ENCODE data around the gene UQCRHL. TPM values are rescaled to one million over a fixed set of nuclear protein-coding genes. Genes with fewer than 3 reads are reported as not detected.
"Not testable (repeated sequence)": the region's sequence is repeated elsewhere in the genome, so short reads cannot be mapped to it uniquely, and the experiment has no call there.

UQCRHL gene
- total RNA-seq, 1 donor from 2014 or later, result 6.2 TPM

DNA sequence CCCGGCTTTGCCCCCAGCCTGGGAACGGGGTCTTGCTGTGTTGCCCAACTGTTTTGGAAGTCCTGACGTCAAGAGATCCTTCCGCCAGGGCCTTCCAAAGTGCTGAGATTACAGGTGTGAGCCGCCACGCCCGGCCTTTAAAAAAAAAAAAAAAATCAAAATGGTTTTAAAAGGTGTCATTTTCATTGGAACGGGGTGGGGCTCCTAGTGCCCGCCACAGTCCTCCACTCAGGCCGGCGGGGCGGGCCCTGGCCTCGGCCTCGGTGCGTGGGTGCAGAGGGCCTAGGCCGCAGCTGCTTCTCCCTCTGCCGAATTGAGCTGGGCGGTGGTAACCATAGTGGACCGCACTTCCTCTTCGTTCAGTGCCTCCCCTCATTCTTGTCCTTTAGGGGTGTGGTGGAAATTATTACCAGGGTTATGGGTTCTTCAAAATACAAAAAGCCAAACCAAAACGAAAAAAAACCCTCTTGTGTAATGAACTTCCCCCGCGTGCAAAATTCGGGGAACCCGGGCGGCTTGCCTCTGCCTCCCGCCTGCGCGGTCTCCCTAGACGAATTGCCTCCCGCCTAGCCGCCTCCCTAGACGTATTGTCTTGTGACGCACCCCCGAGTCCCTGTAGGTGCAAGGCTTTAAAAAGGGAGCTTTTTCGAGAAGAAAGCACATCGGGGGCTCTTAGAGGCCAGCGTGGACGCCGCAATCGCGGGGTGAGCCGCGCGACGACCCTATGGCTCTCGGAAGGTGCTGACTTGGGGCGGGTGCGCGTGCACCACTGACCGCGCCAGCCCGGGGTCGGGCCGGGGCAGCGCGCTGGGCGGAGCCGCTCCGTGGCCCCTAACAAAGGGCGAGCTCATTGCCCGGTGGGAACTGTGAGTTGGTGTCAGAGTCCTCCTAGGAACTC, 29.6 kb upstream of the UQCRHL start:
- peak; percentile 85 for DNase-seq (ENCODE audit: missing footprints)
- ATAC-seq, result no peak
- intact Hi-C loops (cut with DNase I), result no loop called here

- DNase-seq (ENCODE audit: missing footprints); ATAC-seq; intact Hi-C loops (cut with DNase I): not testable (repeated sequence)
Observed at GRCh38 chr1:15836511-15836771, 29.0 kb upstream of the UQCRHL start.

DNA sequence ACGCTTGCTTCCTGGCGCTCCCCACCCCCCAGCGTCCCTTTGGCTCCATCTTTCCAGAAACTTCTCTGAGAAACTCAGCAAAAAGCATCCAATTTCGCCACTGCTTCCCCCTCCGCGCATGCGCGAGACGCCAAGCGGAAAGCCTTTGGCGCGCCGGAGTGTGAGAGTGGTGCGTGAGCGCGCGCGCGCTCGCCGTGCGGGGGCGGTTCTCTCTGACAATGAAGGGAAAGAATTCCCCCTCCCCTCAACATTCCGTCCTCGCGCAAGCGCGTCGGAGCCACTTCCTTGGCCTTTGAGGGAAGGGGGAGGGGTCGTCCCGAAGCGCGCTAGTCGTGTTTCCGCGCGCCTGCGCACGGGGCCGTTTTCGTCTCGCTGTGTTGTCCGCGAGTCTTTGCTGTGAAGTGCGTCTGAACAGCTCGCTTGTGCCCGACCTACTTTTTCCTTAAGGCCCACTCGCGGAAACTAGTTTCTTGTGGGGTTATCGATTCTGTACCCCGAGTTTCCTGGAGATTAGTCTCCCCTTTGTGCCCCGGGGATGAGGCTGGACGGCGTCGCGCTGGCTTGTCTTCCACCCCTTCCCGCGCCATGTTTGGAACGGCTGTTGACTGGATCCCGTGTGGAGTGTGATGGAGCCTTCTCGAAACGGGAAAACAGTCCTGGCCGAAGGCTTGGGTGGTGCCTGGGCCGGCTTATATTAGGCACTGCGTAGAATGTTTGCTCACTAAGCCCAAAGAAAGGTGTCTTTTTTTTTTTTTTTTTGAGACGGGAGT, 28.5 kb upstream of the UQCRHL start:
- intact Hi-C loops (cut with DNase I), result loop anchor here (1.0 kb wide), 1 partner anchor 11 kb away; the partner anchor contains the start of gene SPEN
- DNase-seq (ENCODE audit: missing footprints) (peak; percentile 100), ATAC-seq (peak; percentile 91)

DNA sequence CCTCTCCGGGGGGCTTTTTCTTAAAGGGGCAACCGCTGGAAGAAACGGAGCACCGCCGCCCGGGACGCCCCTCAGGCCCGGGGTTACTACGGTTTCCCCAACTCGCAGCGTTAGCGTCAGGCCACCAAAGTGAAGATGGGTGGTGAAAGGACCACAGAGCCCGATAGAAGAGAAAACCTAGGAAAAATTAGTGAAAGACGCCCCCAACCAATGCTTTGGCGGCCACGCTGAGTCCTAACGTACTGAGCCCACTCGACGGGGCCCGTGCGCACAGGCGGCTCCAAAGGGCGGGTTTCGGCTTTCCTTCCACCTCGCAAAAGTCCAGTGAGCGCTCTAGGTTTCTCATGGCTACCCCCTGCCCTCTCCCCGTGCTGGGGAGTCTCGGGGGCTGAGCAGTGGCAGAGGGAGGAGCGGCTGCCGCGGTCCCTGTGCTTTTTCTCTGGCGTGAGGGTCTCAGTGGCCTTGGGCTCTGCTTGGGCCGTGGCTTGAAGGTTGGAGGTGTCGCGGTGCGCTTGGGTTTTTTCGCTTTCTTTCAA, 27.8 kb upstream of the UQCRHL start:
- DNase-seq (ENCODE audit: missing footprints), result peak; percentile 70
- intact Hi-C loops (cut with DNase I), result loop anchor here (1.0 kb wide), 1 partner anchor 12 kb away; the partner anchor contains the start of gene SPEN
- peak; percentile 20 for ATAC-seq

DNA sequence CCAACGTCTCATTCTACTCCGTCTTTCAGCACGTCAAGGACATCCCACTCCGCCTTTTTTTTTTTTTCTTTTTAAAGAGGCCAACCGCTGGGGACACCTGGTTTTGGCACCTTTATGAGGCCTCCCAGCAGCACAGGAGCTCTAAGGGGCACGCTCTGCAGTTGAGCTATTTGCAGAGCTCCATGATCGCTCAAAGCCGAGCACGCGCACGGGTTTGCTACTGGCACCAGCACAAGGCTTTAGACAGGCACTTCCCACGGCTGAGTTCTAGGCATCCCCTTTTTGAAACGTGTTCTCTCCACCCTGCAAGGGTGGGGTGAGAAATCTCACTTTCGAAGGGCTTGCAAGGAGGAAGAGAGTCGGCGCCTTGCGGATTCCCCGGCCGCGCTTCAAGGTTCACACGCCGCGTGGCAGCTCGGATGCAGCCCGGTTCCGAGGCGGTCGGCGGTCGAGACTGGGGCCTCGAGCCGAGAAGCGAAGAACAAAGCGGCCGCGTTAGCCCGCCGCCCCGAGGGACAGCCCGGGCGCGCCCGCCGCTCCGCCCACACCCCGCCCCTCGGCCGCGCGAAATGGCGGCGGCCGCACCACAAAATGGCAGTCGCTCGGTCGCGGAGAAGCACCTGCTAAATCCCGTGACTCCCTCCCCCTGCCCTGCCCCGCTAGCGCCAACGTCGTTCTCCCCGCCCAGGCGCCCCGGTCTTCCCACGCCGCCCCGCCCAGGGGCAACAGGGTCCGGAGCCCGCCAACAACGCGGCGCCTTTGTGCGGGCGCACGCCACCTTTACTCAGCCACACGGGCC, 27.2 kb upstream of the UQCRHL start:
- peak; percentile 85 for ATAC-seq
- intact Hi-C loops (cut with DNase I), result loop anchor here (1.0 kb wide), 1 partner anchor 13 kb away; the partner anchor contains the start of gene SPEN
- DNase-seq (ENCODE audit: missing footprints), result peak; percentile 94

- intact Hi-C loops (cut with DNase I), result no loop called here
- no peak for ATAC-seq
Observed at GRCh38 chr1:15833842-15834405, 26.5 kb upstream of the UQCRHL start.

DNA sequence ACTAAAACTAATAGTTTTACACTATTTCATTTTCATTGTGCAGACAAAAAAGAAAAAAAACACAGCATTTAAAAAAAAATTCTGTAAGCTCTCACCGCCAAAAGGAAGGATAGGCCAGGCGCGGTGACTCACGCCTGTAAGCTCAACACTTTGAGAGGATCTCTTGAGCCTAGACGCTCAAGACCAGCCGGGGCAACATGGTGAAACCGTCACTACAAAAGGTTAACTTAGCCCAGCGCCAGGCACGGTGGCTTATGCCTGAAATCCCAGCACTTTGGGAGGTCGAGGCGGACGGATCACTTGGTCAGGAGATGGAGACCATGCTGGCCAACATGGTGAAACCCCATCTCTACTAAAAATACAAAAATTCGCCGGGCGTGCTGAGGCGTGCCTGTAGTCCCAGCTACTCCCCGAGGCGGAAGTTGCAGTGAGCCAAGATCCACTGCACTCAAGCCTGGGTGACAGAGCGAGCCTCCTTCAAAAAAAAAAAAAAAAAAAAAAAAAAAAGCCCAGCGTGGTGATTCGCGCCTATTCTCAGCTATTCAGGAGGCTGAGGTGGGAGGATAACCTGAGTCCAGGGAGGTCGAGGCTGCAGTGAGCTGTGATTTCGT, 25.7 kb upstream of the UQCRHL start:
- no peak for ATAC-seq

More at GRCh38 chr1:15833842-15834405, 26.5 kb upstream of the UQCRHL start:
- DNase-seq (ENCODE audit: missing footprints), result no peak

DNA sequence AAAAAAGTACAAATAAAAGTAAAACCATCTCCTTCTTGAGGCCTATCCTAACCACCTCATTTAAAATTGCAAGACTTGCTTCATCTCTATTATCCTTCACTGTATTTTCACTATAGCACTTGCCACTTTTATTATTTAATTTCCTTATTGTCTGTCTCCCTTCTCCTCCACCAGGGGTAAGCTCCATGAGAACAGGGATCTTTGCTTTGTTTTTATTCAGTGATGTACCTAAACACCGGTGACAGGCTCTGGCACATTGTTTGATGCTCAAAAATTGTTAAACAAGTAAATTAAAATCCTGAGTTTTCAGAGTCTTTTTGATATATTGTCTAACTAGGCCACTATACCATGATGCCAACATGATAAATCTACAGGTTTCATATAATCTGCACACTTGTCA, 22.8 kb upstream of the UQCRHL start:
- ATAC-seq (no peak), DNase-seq (ENCODE audit: missing footprints) (no peak)
- intact Hi-C loops (cut with DNase I), result no loop called here

More for the DNA sequence above, 25.7 kb upstream of the UQCRHL start:
- intact Hi-C loops (cut with DNase I), result no loop called here
- DNase-seq (ENCODE audit: missing footprints), result peak; percentile 79

GRCh38 chr1:15828931-15829330, 21.5 kb upstream of the UQCRHL start:
- intact Hi-C loops (cut with DNase I); ATAC-seq; DNase-seq (ENCODE audit: missing footprints): not testable (repeated sequence)

GRCh38 chr1:15827567-15827966, 20.1 kb upstream of the UQCRHL start:
- DNase-seq (ENCODE audit: missing footprints); ATAC-seq; intact Hi-C loops (cut with DNase I): not testable (repeated sequence)

DNA sequence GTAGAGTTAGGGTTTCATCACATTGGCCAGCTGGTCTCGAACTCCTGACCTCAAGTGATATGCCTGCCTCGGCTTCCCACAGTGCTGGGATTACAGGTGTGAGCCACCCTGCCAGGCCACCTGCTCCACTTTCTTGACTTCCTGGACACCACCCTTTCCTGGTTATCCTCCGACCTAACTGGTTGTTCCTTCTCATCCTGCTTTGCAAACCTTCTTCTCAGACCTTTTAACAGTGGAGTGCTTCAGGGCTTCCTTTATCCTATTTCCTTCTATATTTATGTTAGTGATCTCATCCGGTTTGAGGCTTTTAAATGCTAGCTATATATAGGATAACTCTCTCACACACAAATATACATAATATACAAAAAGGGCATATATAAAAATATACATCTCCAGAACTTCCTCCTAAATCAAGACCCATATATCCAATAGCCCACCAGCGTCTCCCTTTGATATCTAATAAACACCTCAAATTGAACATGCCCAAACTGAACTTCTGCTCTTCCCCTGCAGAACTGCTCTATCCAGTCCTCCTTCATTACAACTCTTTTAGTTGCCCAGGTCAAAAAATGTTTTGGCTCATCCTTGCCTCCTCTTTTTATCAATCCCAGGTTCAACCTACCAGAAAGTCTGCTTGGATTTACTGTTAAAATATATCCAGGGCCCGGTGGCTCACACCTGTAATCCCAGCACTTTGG, 19.5 kb upstream of the UQCRHL start:
- DNase-seq (ENCODE audit: missing footprints) (no peak), ATAC-seq (no peak)
- intact Hi-C loops (cut with DNase I), result no loop called here

GRCh38 chr1:15825800-15826199, 18.4 kb upstream of the UQCRHL start:
- DNase-seq (ENCODE audit: missing footprints) (no peak), ATAC-seq (no peak)
- intact Hi-C loops (cut with DNase I), result no loop called here

DNA sequence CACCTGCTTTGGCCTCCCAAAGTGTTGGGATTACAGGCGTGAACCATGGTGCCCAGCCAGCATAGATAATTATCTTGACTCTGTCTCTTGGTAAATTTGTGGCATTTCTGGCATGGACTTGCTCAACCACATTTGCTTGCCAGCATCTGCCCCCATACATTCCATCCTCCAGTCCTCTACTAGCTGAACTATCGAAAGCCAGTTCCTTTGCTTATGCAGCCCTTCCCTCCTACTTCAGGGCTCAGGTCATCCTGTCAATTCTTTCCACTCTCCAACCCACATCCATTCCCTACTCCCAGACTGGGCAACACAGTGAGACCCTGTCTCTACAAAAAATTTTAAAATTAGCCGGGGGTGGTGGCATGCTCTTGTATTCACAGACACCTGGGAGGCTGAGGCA, 13.0 kb upstream of the UQCRHL start:
- DNase-seq (ENCODE audit: missing footprints) (no peak), ATAC-seq (no peak)
- intact Hi-C loops (cut with DNase I), result no loop called here

GRCh38 chr1:15816674-15817073, 9.2 kb upstream of the UQCRHL start:
- no peak for DNase-seq (ENCODE audit: missing footprints)
- intact Hi-C loops (cut with DNase I), result loop anchor here (2.0 kb wide), 1 partner anchor 178 kb away; no protein-coding TSS in a partner anchor
- ATAC-seq, result no peak

- ATAC-seq, result no peak
- intact Hi-C loops (cut with DNase I), result no loop called here
- DNase-seq (ENCODE audit: missing footprints), result no peak
Observed at GRCh38 chr1:15810073-15810472, 2.6 kb upstream of the UQCRHL start.

DNA sequence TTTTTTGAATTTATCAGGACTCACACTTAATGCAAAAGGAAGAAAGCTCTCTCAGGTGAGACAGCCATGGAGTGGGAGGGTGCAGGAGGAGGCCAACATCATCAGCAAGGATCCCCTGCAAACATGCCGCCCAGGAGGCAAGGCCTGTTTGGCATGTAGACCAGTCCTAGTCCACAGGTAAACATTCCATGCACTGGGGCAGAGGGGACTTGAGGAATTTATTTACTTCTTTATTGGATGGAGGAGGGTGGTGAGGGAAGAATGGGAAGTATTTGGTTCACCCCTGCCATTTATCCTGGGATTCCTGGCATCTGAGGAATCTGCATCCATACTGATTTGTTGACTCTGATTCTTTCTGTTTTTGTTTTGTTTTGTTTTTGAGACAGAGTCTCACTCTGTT, 1.5 kb upstream of the UQCRHL start:
- no peak for DNase-seq (ENCODE audit: missing footprints)
- intact Hi-C loops (cut with DNase I), result no loop called here
- ATAC-seq, result no peak

DNA sequence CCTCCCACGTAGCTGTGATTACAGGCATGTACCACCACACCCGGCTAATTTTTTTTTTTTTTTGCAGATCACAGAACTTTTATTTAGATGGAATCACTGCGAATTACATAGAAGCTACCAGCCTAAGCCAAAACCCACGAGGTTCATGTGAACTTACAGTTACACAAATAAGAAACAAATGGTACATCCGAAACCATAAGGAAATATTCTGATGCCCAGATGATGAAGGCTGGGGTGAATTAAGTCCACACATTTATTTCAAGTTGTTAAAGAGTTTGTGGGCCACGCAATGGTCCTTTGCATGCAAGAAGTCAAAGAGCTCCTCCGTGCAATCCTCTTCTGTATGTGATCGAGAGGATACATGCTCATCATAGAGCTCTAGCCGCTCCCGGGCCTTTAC, 328 bp downstream of the UQCRHL start:
- DNase-seq (ENCODE audit: missing footprints) (no peak), ATAC-seq (no peak)
- intact Hi-C loops (cut with DNase I), result no loop called here
